GM12878 (cell line): ENCODE data around the gene SLC24A3.

ENCODE experiments used
- CTCF ChIP-seq, 3 experiments: IDR thresholded peaks in 2 of 3; conservative IDR thresholded peaks in 1 of 3; 2 replicates each; pipeline ENCODE4 v1.5.1; 2011; ENCODE audit warnings: low read depth in 3 of 3, low read length in 3 of 3, mild to moderate bottlenecking in 3 of 3, control low read depth in 2 of 3, moderate library complexity in 2 of 3, inconsistent platforms in 1 of 3, mixed read lengths in 1 of 3; ENCODE audit not compliant: control insufficient read depth in 2 of 3, insufficient read depth in 1 of 3; ENCODE audit errors: extremely low read depth in 1 of 3
- E2F4 ChIP-seq: IDR thresholded peaks from 2 replicates; pipeline ENCODE4 v1.6.1; 2012; ENCODE audit warnings: low read depth, low read length, improper control_type of control experiment
- EP300 ChIP-seq, 2 experiments: fragments of 150-350 bp in 1 of 2; IDR thresholded peaks; 2 replicates each; pipeline ENCODE4 v1.6.1; 2011 to 2012; ENCODE audit warnings: low read depth in 2 of 2, low read length in 2 of 2, borderline replicate concordance in 1 of 2, improper control_type of control experiment in 1 of 2, inconsistent platforms in 1 of 2; ENCODE audit not compliant: control insufficient read depth in 1 of 2
- POLR2AphosphoS5 ChIP-seq: IDR thresholded peaks from 2 replicates; pipeline ENCODE4 v1.6.1; 2011; ENCODE audit warnings: mild to moderate bottlenecking, low read length, inconsistent platforms
- RAD21 ChIP-seq: IDR thresholded peaks from 2 replicates; pipeline ENCODE4 v1.6.1; 2011; ENCODE audit warnings: mild to moderate bottlenecking, low read depth, low read length, moderate library complexity; ENCODE audit not compliant: insufficient read depth

- no peak for TF ChIP-seq RAD21
- no peak for TF ChIP-seq CTCF (IDR thresholded peaks at IDR 0.05 in 2 of 3, conservative IDR thresholded peaks at IDR 0.05 in 1 of 3; ENCODE audit: control insufficient read depth in 2 of 3, extremely low read depth in 1 of 3, insufficient read depth in 1 of 3, low read depth in 3 of 3, low read length in 3 of 3)
- no peak for TF ChIP-seq EP300 (IDR thresholded peaks at IDR 0.05; ENCODE audit: borderline replicate concordance in 1 of 2, control insufficient read depth in 1 of 2, low read depth in 2 of 2, low read length in 2 of 2)
- no peak for TF ChIP-seq POLR2AphosphoS5
- no peak for TF ChIP-seq E2F4
These were observed 387.6 kb downstream of the SLC24A3 start for GRCh38 chr20:19600042-19600441.
